Embryonic facial prominence (tissue), 1 donor: ENCODE measurements around the gene CCDC183.
"Not testable (repeated sequence)": the region's sequence is repeated elsewhere in the genome, so short reads cannot be mapped to it uniquely, and the experiment has no call there.

Experiments
- DNase-seq: peaks from one replicate; pipeline ENCODE4 v3.0.0-alpha.2; 2016; ENCODE audit errors: extremely low spot score

Gene CCDC183

GRCh38 chr9:136825295-136826187, 29.4 kb downstream of the CCDC183 start:
- no peak for DNase-seq

- no peak for DNase-seq
Observed at GRCh38 chr9:136826188-136826541, 30.0 kb downstream of the CCDC183 start.

DNA sequence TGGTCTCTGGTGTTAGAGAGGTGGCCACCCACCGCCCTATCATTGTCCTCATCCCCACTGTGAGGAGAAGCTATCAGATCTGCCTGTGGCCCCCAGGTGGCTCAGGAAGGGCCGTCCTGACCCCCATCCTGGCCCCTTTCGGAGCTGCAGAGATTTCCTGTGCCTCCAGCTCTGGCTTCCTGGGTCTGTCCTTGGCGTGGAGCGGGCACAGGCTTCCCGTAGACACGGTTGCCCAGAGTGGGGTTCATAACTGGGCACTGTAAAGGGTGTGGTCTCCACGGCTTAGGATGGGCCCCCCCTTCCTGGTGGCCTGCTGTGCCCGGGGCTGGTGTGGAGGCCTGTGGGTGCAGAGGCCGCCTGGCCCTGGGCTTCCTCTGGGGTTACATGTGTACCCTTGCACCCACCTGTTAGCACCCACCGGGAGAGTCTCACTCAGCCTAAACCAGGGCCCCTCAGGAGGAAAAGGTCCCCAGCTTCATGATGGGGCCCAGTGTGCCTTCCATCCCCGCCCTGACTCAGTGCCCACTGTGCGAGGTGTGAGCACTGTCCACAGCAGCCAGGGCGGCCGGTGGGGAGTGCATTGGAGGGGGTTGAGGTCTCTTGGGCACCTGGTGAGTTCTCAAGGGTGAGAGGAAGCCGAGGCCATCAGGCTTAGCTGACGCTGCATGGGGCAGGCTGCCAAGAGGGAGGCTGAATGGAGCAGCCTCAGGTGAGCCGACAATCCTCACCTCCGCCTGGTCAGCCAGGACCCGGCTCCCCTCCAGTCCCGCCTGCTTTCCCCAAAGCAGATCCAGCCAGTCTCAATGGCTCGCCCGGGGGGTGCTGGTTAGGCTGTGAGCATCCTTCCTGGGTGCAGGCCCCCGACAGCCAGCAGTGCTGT, 30.8 kb downstream of the CCDC183 start:
- no peak for DNase-seq

- no peak for DNase-seq
Observed at GRCh38 chr9:136827794-136828473, 31.8 kb downstream of the CCDC183 start.

DNA sequence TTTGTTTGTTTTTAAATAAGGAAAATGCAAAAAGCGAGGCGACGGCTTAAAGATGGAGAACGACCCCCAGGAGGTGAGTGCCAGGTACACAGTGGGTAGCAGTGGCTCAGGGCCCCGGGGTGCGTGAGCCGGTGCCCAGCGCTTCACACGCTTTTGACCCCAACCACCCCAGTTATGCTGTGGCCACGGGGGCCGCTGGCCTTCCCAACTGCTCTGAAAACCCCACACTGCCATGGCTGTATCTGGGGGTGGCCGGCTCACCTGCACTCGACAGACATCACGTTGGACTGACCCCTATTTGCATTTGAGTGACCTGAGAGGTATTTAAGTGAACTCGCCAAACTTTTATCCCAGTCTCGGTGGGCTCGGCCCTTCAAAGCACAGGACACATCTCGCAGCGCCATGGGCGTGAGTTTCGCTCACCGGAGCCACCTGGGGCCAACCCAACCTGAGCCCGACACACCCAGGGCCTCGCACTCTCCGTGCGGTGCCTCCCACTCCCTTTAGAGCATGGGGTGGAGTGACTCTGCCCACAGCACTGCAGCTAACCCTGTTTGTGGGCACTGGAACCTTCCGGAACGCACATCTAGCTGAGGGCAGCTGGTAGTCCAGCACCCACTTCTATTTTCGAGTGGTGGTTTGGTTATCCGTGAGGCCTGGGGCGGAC, 32.5 kb downstream of the CCDC183 start:
- no peak for DNase-seq

DNA sequence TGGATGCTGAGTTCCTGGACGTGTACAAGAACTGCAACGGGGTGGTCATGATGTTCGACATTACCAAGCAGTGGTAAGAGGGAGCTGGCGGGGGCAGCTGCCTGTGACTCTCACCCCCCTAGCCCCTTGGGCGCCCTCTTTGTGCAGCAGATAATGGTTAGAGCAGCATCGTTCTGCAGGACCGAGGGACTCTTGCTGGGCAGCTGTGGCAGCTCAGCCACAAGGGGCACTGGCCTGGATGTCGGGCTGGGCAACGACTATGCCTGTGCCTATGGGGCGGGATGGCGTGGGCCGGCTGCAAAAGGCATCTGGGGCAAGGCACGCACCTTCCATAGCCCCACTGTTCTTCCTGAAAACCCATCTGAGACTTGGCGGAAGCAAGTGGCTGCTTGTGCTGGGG, 33.3 kb downstream of the CCDC183 start:
- no peak for DNase-seq

DNA sequence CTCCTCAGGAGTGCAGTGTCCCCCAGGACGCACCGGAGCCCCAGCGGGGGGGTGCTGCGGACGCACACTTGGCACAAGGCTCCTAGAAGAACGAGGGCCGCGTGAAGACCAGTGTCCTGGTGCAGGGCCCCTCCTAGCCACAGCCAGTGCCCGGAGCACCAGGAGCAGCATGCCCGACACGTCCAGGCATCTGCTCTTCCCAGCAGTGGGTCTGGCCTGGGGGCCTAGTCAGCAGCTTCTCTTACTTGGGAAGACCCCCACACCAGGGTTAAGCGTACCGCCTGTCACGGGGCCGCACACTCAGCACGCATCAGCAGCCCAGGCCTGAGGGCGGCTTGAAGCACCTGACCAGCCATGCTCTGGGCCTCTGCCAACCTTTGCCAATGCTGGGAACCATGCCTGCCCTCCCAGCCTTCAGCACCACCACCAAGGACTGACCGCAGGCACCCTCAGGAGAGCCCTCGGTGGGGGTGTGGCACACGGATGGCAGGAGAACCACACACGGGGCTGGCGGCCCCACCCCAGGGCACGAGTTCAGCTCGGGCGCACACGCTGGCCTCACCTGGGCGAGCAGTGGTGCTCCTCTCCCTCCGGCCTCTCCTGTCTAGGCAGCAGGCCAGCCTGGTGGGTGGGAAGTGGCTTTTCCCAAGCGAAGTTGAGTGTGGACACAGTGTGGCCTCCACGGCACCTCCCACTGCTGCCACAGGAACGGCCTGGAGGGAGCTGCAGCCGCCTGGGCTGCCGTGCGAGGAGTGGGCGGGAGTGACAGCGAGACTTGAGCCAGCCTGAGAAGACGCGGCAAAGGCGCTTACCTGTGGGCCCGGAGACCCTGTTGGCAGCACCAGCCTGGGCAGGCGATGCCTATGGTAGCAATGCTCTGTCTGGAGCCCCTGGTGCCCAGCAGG, 34.1 kb downstream of the CCDC183 start:
- no peak for DNase-seq

- no peak for DNase-seq
Observed at GRCh38 chr9:136831002-136831719, 35.0 kb downstream of the CCDC183 start.

DNA sequence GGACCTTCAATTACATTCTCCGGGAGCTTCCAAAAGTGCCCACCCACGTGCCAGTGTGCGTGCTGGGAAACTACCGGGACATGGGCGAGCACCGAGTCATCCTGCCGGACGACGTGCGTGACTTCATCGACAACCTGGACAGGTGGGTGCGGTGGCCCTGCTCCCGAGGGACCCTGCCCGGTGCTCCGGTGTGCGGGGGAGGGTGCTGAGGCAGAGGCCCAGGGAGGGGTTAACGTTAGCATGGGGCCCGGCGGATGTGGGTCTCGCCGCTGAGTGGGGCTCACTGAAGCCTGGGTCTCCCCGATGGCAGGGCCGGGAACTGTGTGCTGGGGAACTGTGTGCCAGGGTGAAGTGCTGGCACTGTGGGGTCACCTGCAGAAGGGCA, 35.6 kb downstream of the CCDC183 start:
- no peak for DNase-seq

- DNase-seq, result no peak
Observed at GRCh38 chr9:136832581-136832980, 36.4 kb downstream of the CCDC183 start.

DNA sequence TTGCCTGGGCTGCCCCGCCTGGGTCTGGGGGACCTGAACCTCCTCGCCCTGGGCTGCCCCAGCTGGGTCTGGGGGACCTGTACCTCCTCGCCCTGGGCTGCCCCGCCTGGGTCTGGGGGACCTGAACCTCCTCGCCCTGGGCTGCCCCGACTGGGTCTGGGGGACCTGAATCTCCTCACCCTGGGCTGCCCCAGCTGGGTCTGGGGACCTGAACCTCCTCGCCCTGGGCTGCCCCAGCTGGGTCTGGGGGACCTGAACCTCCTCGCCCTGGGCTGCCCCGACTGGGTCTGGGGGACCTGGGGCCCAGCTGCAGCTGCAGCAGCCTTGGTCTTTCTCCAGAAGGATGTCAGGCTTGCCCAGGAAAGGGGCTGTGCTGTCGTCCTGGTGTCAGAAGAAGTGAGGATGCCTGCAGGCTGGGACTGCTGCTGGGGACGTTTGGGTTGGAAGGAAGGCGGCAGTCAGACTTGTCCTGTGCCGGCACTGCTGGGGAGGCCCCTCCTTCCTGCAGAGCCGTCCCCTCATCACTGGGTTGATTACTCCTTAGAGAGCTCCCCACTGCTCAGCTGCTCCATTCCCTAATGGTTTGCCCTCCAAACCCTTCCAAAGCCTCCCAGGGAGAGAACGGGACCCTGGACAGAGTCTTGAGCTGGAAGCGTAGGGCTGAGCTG, 37.4 kb downstream of the CCDC183 start:
- DNase-seq, result not testable (repeated sequence)

GRCh38 chr9:136835162-136835931, 39.2 kb downstream of the CCDC183 start:
- no peak for DNase-seq

- no peak for DNase-seq
Observed at GRCh38 chr9:136835932-136836904, 40.1 kb downstream of the CCDC183 start.

- no peak for DNase-seq
Observed at GRCh38 chr9:136837146-136837855, 41.2 kb downstream of the CCDC183 start.

DNA sequence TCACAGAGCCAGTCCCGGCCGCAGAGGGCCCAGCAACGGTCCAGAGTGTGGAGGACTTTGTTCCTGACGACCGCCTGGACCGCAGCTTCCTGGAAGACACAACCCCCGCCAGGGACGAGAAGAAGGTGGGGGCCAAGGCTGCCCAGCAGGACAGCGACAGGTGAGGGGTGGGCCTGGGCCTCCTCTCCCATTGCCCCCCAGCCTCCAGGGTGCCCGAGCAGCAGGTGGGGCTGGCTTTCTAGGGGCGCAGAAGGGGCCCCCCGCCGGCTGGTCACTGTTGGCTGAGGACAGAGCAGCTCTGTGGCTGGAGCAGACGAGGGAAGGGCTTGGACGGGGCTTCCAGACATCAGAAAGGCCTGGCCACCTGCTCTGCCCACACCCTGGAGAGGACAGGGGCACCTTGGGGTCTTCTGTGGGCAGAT, 41.7 kb downstream of the CCDC183 start:
- DNase-seq, result not testable (repeated sequence)

GRCh38 chr9:136838314-136839228, 42.4 kb downstream of the CCDC183 start:
- DNase-seq, result no peak
